Neural cell (in vitro differentiated cells): ENCODE measurements around the gene DDX41. TPM values are rescaled to one million over a fixed set of nuclear protein-coding genes. Genes with fewer than 3 reads are reported as not detected.

Experiments used
- H2AFZ ChIP-seq: fragments of 200-600, 300-800 bp; sonication (generic), shearing (Covaris generic); 2 replicates; pipeline ENCODE4 v1.6.0; 2014; ENCODE audit warnings: low read depth, mild to moderate bottlenecking, antibody characterized with exemption, low read length, moderate library complexity
- H3F3A ChIP-seq: fragments of 200-600 bp; shearing (Covaris generic); 2 replicates; pipeline ENCODE4 v1.6.1; 2016; ENCODE audit warnings: mild to moderate bottlenecking, moderate library complexity, mixed read lengths, antibody characterized with exemption, low read length; ENCODE audit not compliant: insufficient read depth, poor library complexity, severe bottlenecking
- H3K27ac ChIP-seq: fragments of 200-600, 300-800 bp; sonication (generic), shearing (Covaris generic); 2 replicates; pipeline ENCODE4 v1.5.1; 2014; ENCODE audit warnings: mild to moderate bottlenecking, low read length, moderate library complexity
- H3K27me3 ChIP-seq: fragments of 300-800, 200-600 bp; sonication (generic), shearing (Covaris generic); 2 replicates; pipeline ENCODE4 v1.6.0; 2014; ENCODE audit warnings: mild to moderate bottlenecking, low read depth, low read length, moderate library complexity; ENCODE audit not compliant: insufficient read depth
- H3K36me3 ChIP-seq: fragments of 300-800, 200-600 bp; sonication (generic), shearing (Covaris generic); 2 replicates; pipeline ENCODE4 v1.5.1; 2014; ENCODE audit warnings: mild to moderate bottlenecking, antibody characterized with exemption, low read length, moderate library complexity; ENCODE audit not compliant: insufficient read depth
- H3K4me2 ChIP-seq: fragments of 300-800, 200-600 bp; sonication (generic), shearing (Covaris generic); 2 replicates; pipeline ENCODE4 v1.6.0; 2014; ENCODE audit warnings: mild to moderate bottlenecking, low read length
- H3K4me3 ChIP-seq: fragments of 300-800, 200-600 bp; sonication (generic), shearing (Covaris generic); 2 replicates; pipeline ENCODE4 v1.5.1; 2014; ENCODE audit warnings: mild to moderate bottlenecking, low read length, moderate library complexity
- H3K79me2 ChIP-seq: fragments of 200-600 bp; shearing (Covaris generic); replicated peaks from 2 replicates; pipeline ENCODE4 v1.6.0; 2014; ENCODE audit warnings: mild to moderate bottlenecking, low read length, moderate library complexity; ENCODE audit not compliant: insufficient read depth
- H3K9ac ChIP-seq: fragments of 300-800, 200-600 bp; sonication (generic), shearing (Covaris generic); 2 replicates; pipeline ENCODE4 v1.6.1; 2016; ENCODE audit warnings: mild to moderate bottlenecking, low read length, mixed read lengths
- H3K9me2 ChIP-seq: fragments of 200-600 bp; shearing (Covaris generic); 2 replicates; pipeline ENCODE4 v1.6.1; 2016; ENCODE audit warnings: mild to moderate bottlenecking, low read length, mixed read lengths; ENCODE audit not compliant: insufficient read depth
- H3K9me3 ChIP-seq: fragments of 200-600, 300-800 bp; sonication (generic), shearing (Covaris generic); 2 replicates; pipeline ENCODE4 v1.6.1; 2016; ENCODE audit warnings: mild to moderate bottlenecking, mixed run types, low read length, moderate library complexity, mixed read lengths
- H4K20me1 ChIP-seq: fragments of 200-600 bp; shearing (Covaris generic); 2 replicates; pipeline ENCODE4 v1.6.1; 2016; ENCODE audit warnings: mild to moderate bottlenecking, mixed run types; ENCODE audit not compliant: insufficient read depth
- EP300 ChIP-seq: fragments of 450-650 bp; conservative IDR thresholded peaks from 2 replicates; pipeline ENCODE4 v1.6.1; 2014; ENCODE audit warnings: antibody characterized with exemption, mild to moderate bottlenecking, moderate library complexity; ENCODE audit not compliant: poor library complexity, severe bottlenecking
- EZH2 ChIP-seq: fragments of 200-600, 300-800 bp; shearing (Covaris generic), sonication (generic); IDR thresholded peaks from 2 replicates; pipeline ENCODE4 v1.6.1; 2014; ENCODE audit warnings: antibody characterized with exemption, low read length, borderline replicate concordance, mild to moderate bottlenecking; ENCODE audit not compliant: insufficient read depth, poor library complexity, severe bottlenecking
- MXI1 ChIP-seq: fragments of 450-650 bp; conservative IDR thresholded peaks from 2 replicates; pipeline ENCODE4 v1.6.1; 2014; ENCODE audit warnings: antibody characterized with exemption, mild to moderate bottlenecking; ENCODE audit not compliant: poor library complexity, severe bottlenecking
- POLR2AphosphoS5 ChIP-seq: IDR thresholded peaks from 2 replicates; pipeline ENCODE4 v1.6.1; 2012
- RAD21 ChIP-seq: fragments of 450-650 bp; conservative IDR thresholded peaks from 2 replicates; pipeline ENCODE4 v1.6.1; 2014; ENCODE audit warnings: antibody characterized with exemption, mild to moderate bottlenecking, moderate library complexity
- REST ChIP-seq: IDR thresholded peaks from 2 replicates; pipeline ENCODE4 v1.6.1; 2012; ENCODE audit warnings: borderline replicate concordance
- SMC3 ChIP-seq: fragments of 450-650 bp; conservative IDR thresholded peaks from 2 replicates; pipeline ENCODE4 v1.6.1; 2014; ENCODE audit warnings: antibody characterized with exemption, mild to moderate bottlenecking, moderate library complexity; ENCODE audit not compliant: poor library complexity
- TAF1 ChIP-seq: IDR thresholded peaks from 2 replicates; pipeline ENCODE4 v1.6.1; 2012; ENCODE audit warnings: low read depth
- polyA plus RNA-seq: library from polyadenylated mRNA; depleted of rRNA; stranded (reverse); fragments of >200 nt; gene quantifications from 2 replicates; pipeline ENCODE4 v1.2.3, GENCODE V29; 2014
- TF ChIP-seq, protein P1 (sequence below): fragments of 450-650 bp; IDR thresholded peaks from 2 replicates; pipeline ENCODE4 v1.5.1; 2014; ENCODE audit warnings: antibody characterized with exemption, mild to moderate bottlenecking, moderate library complexity; ENCODE audit not compliant: poor library complexity, severe bottlenecking

The DDX41 gene
- polyA plus RNA-seq, 1 donor from 2014 or later = 113 TPM

- no peak for TF ChIP-seq EP300
Measured at GRCh38 chr5:177527595-177527994, 10.8 kb upstream of the DDX41 start (continued).

DNA sequence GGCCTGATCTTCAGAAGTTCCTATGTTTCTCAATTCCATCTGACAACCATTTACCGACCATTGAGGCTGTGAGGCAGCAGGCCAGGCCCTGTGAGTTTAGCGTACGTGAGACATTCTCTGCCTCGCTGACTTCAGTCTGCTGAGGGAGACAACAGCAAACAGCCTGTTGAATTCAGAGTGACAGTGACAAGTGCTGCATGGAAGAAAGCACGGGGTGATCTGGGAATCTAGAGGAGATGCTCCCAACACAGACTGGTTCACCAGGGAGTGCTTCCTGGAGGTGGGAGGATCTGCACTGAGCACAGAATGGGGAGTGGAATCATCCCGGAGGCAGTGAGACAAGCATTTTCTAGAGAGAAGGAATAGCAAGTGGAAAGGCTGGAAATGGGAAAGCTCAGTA, 10.0 kb upstream of the DDX41 start:
- Histone ChIP-seq H3K9me2 (no peaks in the 10 kb centered on the region), H3F3A (no peaks in the 10 kb centered on the region), H3K27me3 (no peaks in the 10 kb centered on the region), H3K9ac (no peak overlapping the region), H3K36me3 (no peaks in the 10 kb centered on the region), H3K9me3 (no peaks in the 10 kb centered on the region), H3K27ac (no peak overlapping the region), H3K79me2 (no peaks in the 10 kb centered on the region), H3K4me3 (no peak overlapping the region), H2AFZ (no peak overlapping the region), H3K4me2 (no peak overlapping the region), H4K20me1 (no peaks in the 10 kb centered on the region)
- TF ChIP-seq EP300 (no peak), SMC3 (no peak), MXI1 (no peak), RAD21 (no peak), REST (no peak), POLR2AphosphoS5 (no peak), EZH2 (no peak), TAF1 (no peak)
- TF ChIP-seq, protein P1, sequence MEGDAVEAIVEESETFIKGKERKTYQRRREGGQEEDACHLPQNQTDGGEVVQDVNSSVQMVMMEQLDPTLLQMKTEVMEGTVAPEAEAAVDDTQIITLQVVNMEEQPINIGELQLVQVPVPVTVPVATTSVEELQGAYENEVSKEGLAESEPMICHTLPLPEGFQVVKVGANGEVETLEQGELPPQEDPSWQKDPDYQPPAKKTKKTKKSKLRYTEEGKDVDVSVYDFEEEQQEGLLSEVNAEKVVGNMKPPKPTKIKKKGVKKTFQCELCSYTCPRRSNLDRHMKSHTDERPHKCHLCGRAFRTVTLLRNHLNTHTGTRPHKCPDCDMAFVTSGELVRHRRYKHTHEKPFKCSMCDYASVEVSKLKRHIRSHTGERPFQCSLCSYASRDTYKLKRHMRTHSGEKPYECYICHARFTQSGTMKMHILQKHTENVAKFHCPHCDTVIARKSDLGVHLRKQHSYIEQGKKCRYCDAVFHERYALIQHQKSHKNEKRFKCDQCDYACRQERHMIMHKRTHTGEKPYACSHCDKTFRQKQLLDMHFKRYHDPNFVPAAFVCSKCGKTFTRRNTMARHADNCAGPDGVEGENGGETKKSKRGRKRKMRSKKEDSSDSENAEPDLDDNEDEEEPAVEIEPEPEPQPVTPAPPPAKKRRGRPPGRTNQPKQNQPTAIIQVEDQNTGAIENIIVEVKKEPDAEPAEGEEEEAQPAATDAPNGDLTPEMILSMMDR = no peak

- no peak overlapping the region for H3K9ac ChIP-seq
- no peak overlapping the region for H2AFZ ChIP-seq
- no peaks in the 10 kb centered on the region for H3K36me3 ChIP-seq
- H3K4me2 ChIP-seq = no peak overlapping the region
- no peak for TF ChIP-seq EZH2
- no peak for TF ChIP-seq POLR2AphosphoS5
- no peak for TF ChIP-seq TAF1
- TF ChIP-seq RAD21 = no peak
- TF ChIP-seq REST = no peak
- no peak for TF ChIP-seq SMC3
- no peak for TF ChIP-seq EP300
- no peak for TF ChIP-seq MXI1
- TF ChIP-seq, protein P1 = no peak
- no peaks in the 10 kb centered on the region for H3K79me2 ChIP-seq
- H3K9me2 ChIP-seq = no peaks in the 10 kb centered on the region
- H3K27me3 ChIP-seq = no peaks in the 10 kb centered on the region
- no peak overlapping the region for H3K27ac ChIP-seq
- no peaks in the 10 kb centered on the region for H3F3A ChIP-seq
- no peaks in the 10 kb centered on the region for H3K9me3 ChIP-seq
- H4K20me1 ChIP-seq = no peaks in the 10 kb centered on the region
- H3K4me3 ChIP-seq = no peak overlapping the region
Measured at GRCh38 chr5:177526191-177526590, 9.4 kb upstream of the DDX41 start.
